Hepatocyte (in vitro differentiated cells): ENCODE results near the gene C9orf152. TPM values are rescaled to one million over a fixed set of nuclear protein-coding genes. Genes with fewer than 3 reads are reported as not detected.

Source experiments
- DNase-seq: peaks from one replicate; pipeline ENCODE4 v3.0.0-alpha.2; 2016; ENCODE audit warnings: low spot score
- H2AFZ ChIP-seq: fragments of 200-600 bp; sonication (generic); 2 replicates; pipeline ENCODE4 v1.6.0; 2016; ENCODE audit warnings: antibody characterized with exemption, mild to moderate bottlenecking
- H3K27ac ChIP-seq: fragments of 200-600 bp; sonication (generic); 2 replicates; pipeline ENCODE4 v1.5.1; 2016; ENCODE audit warnings: mild to moderate bottlenecking
- H3K27me3 ChIP-seq: fragments of 200-600 bp; sonication (generic); 2 replicates; pipeline ENCODE4 v1.6.1; 2016
- H3K36me3 ChIP-seq: fragments of 200-600 bp; sonication (generic); replicated peaks from 2 replicates; pipeline ENCODE4 v1.5.1; 2016; ENCODE audit warnings: low read depth; ENCODE audit not compliant: insufficient read depth
- H3K4me1 ChIP-seq: fragments of 200-600 bp; sonication (generic); 2 replicates; pipeline ENCODE4 v1.5.1; 2016; ENCODE audit warnings: mild to moderate bottlenecking, moderate library complexity; ENCODE audit not compliant: insufficient read depth
- H3K4me2 ChIP-seq: fragments of 200-600 bp; sonication (generic); 2 replicates; pipeline ENCODE4 v1.6.0; 2016
- H3K4me3 ChIP-seq: fragments of 200-600 bp; sonication (generic); 2 replicates; pipeline ENCODE4 v1.5.1; 2016; ENCODE audit warnings: mild to moderate bottlenecking
- H3K79me2 ChIP-seq: fragments of 200-600 bp; sonication (generic); 2 replicates; pipeline ENCODE4 v1.6.0; 2017; ENCODE audit warnings: mild to moderate bottlenecking
- H3K9me2 ChIP-seq: fragments of 200-600 bp; sonication (generic); replicated peaks from 2 replicates; pipeline ENCODE4 v1.6.0; 2017; ENCODE audit warnings: mild to moderate bottlenecking; ENCODE audit not compliant: insufficient read depth
- H3K9me3 ChIP-seq: fragments of 200-600 bp; sonication (generic); 2 replicates; pipeline ENCODE4 v1.5.1; 2016; ENCODE audit warnings: low read depth, mild to moderate bottlenecking
- H4K20me1 ChIP-seq: fragments of 200-600 bp; sonication (generic); 2 replicates; pipeline ENCODE4 v1.6.0; 2016; ENCODE audit warnings: mild to moderate bottlenecking; ENCODE audit not compliant: insufficient read depth, poor library complexity, severe bottlenecking
- EZH2 ChIP-seq: fragments of 200-600 bp; sonication (generic); IDR thresholded peaks from 2 replicates; pipeline ENCODE4 v1.6.1; 2016; ENCODE audit warnings: antibody characterized with exemption, mild to moderate bottlenecking, borderline replicate concordance
- EZH2phosphoT487 ChIP-seq: fragments of 200-600 bp; sonication (generic); IDR thresholded peaks from one replicate; pipeline ENCODE4 v1.6.1; 2018; ENCODE audit warnings: antibody characterized with exemption, mild to moderate bottlenecking, low read depth, moderate library complexity; ENCODE audit not compliant: unreplicated experiment, severe bottlenecking
- WGBS: methylation state at CpG from one replicate; pipeline ENCODE4 v1.1.6; 2016; ENCODE audit warnings: low lambda C conversion rate; ENCODE audit errors: missing lambda C conversion rate; 5-methylcytosine and 5-hydroxymethylcytosine counted together
- polyA plus RNA-seq: library from polyadenylated mRNA; unstranded; fragments of >200 nt; fragmentation: Nextera tagmentation; extraction: Ambion mirVana; gene quantifications from 2 replicates; pipeline ENCODE4 v1.2.1, GENCODE V29; 2016
- total RNA-seq: library from RNA; depleted of rRNA; stranded (reverse); fragments of >200 nt; gene quantifications from 2 replicates; pipeline ENCODE4 v1.2.3, GENCODE V29; 2014
- TF ChIP-seq, protein P1 (sequence below): fragments of 200-600 bp; sonication (generic); IDR thresholded peaks from 2 replicates; pipeline ENCODE4 v1.5.1; 2016; ENCODE audit warnings: antibody characterized with exemption, mild to moderate bottlenecking; ENCODE audit not compliant: poor library complexity

The C9orf152 gene
- total and polyA plus RNA-seq, 2 experiments from 2014 or later: 0.68 to 1.2 TPM

DNA sequence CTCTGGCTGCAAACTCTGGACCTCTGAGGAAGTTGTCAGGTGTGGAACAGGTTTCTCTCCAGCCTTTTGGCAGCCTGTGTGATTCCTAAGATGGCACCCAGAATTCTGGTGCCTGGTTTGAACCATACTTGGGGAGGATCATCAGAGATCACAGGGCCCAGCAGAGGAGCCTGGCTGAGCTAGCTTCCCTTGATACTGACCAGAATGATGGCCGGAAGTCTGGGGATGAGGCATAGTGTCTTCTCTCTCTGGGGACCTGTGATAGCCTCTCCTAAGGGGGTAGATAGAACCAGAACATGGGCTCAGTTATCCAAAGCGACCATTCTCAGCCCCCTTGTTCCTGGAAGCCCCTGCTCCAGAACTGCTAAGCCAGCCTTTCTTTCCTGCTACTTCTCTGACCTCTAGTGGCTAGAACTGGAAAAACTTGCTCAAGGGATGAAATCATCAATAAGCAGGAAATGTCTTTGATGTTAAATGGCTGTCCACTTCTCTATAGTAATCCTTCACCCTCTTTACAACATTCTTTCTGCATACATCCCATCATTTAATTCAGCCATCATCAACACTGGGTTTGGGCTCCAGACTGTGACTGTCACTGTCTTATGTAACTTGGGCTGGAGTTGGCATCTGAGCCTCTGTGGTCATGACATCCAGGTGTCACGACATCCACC, 55.1 kb downstream of the C9orf152 start:
- peak; percentile 73 for DNase-seq

More for the DNA sequence above, 55.1 kb downstream of the C9orf152 start:
- peaks cover 68% of the 10 kb centered on the region for H3K79me2 ChIP-seq
- WGBS: 57% methylated on average over 3 of the region's 3 CpGs
- H3K9me2 ChIP-seq: no peaks in the 10 kb centered on the region
- no peaks in the 10 kb centered on the region for H3K36me3 ChIP-seq
- TF ChIP-seq, protein P1, sequence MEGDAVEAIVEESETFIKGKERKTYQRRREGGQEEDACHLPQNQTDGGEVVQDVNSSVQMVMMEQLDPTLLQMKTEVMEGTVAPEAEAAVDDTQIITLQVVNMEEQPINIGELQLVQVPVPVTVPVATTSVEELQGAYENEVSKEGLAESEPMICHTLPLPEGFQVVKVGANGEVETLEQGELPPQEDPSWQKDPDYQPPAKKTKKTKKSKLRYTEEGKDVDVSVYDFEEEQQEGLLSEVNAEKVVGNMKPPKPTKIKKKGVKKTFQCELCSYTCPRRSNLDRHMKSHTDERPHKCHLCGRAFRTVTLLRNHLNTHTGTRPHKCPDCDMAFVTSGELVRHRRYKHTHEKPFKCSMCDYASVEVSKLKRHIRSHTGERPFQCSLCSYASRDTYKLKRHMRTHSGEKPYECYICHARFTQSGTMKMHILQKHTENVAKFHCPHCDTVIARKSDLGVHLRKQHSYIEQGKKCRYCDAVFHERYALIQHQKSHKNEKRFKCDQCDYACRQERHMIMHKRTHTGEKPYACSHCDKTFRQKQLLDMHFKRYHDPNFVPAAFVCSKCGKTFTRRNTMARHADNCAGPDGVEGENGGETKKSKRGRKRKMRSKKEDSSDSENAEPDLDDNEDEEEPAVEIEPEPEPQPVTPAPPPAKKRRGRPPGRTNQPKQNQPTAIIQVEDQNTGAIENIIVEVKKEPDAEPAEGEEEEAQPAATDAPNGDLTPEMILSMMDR: peak; percentile 82
- TF ChIP-seq EZH2: no peak
- TF ChIP-seq EZH2phosphoT487: no peak
- H3K27ac ChIP-seq: no peak overlapping the region
- H3K27me3 ChIP-seq: no peaks in the 10 kb centered on the region
- no peak overlapping the region for H3K4me3 ChIP-seq
- H3K4me2 ChIP-seq: no peak overlapping the region
- H4K20me1 ChIP-seq: peaks cover 13% of the 10 kb centered on the region
- no peak overlapping the region for H2AFZ ChIP-seq
- peaks cover 1% of the 10 kb centered on the region for H3K4me1 ChIP-seq
- H3K9me3 ChIP-seq: no peaks in the 10 kb centered on the region

Other genes with a start within 250 kb of the C9orf152 start
- gene TXN, start 48.3 kb upstream of the C9orf152 start, total RNA-seq: 195 and 213 TPM in 2 replicates
- gene TXN, start 48.3 kb upstream of the C9orf152 start, polyA plus RNA-seq: 416 and 426 TPM in 2 replicates
- not detected in 2 replicates for gene TXNDC8, start 129.7 kb upstream of the C9orf152 start, total RNA-seq
- gene TXNDC8, start 129.7 kb upstream of the C9orf152 start, polyA plus RNA-seq: not detected in 2 replicates